Stomach (tissue), 9 donors: ENCODE data around the gene COQ8B. TPM values are rescaled to one million over a fixed set of nuclear protein-coding genes. Genes with fewer than 3 reads are reported as not detected.
A peak's percentile ranks its signal among the peaks of the same experiment; 100 is the strongest.

Source experiments
- DNase-seq, 2 donors: peaks; one replicate each; pipeline versions ENCODE4 v3.0.0 to v3.0.0-alpha.2; 2013 to 2019
- H3K27ac ChIP-seq, 5 donors: fragments of 200-600 bp in 4 of 5; sonication (generic) in 4 of 5; one replicate each; pipeline ENCODE4 v1.5.1; 2013 to 2019; ENCODE audit warnings: mild to moderate bottlenecking in 1 of 5, moderate library complexity in 1 of 5
- H3K27me3 ChIP-seq, 3 donors: fragments of 200-600 bp; sonication (generic); one replicate each; pipeline ENCODE4 v1.5.1; 2017 to 2019; ENCODE audit warnings: mixed run types in 1 of 3
- H3K36me3 ChIP-seq, 4 donors: fragments of 200-600 bp; sonication (generic); 1 replicate in 3 of 4; 2 replicates in 1 of 4; pipeline ENCODE4 v1.5.1; 2016 to 2019
- H3K4me1 ChIP-seq, 4 donors: fragments of 200-600 bp; sonication (generic); one replicate each; pipeline ENCODE4 v1.5.1; 2016 to 2019
- H3K4me3 ChIP-seq, 4 donors: fragments of 200-600 bp; sonication (generic) in 3 of 4; one replicate each; pipeline ENCODE4 v1.5.1; 2016 to 2019; ENCODE audit warnings: mild to moderate bottlenecking in 1 of 4
- H3K9me3 ChIP-seq, 4 donors: fragments of 200-600 bp; sonication (generic); one replicate each; pipeline ENCODE4 v1.5.1; 2016 to 2019
- EP300 ChIP-seq: sonication (generic); formaldehyde crosslinking; IDR thresholded peaks from one replicate; pipeline ENCODE4 v1.6.1; 2017; ENCODE audit warnings: antibody characterized with exemption
- POLR2A ChIP-seq, 4 donors: fragments of 450-650 bp; IDR thresholded peaks; one replicate each; pipeline ENCODE4 v1.6.1; 2016; ENCODE audit warnings: antibody characterized with exemption in 4 of 4, control low read depth in 2 of 4, mild to moderate bottlenecking in 1 of 4, moderate library complexity in 1 of 4
- POLR2AphosphoS5 ChIP-seq, 3 donors: sonication (generic); formaldehyde crosslinking; IDR thresholded peaks; one replicate each; pipeline ENCODE4 v1.6.1; 2016; ENCODE audit warnings: antibody characterized with exemption in 3 of 3
- WGBS, 5 donors: extraction: QIAGEN DNeasy Blood & Tissue Kit in 3 of 5; methylation state at CpG; one replicate each; pipeline versions ENCODE4 v1.1.5 to v1.1.7; 2013 to 2018; 5-methylcytosine and 5-hydroxymethylcytosine counted together
- intact Hi-C: fragments of 100-400 bp; cut with DNase I; formaldehyde crosslinking; loops from one replicate; pipeline ENCODE4 v1.15.1; 2023; ENCODE audit warnings: low total_unique reads
- polyA plus RNA-seq, 3 donors: library from polyadenylated mRNA; stranded (reverse); fragments of 200-250 nt; gene quantifications; one replicate each; pipeline ENCODE4 v1.2.3, GENCODE V29; 2013
- total RNA-seq, 5 donors: library from RNA; depleted of rRNA; stranded (reverse); fragments of >200 nt; gene quantifications; one replicate each; pipeline versions ENCODE4 v1.1.0 to v1.2.3, GENCODE V29; 2014 to 2016
- TF ChIP-seq, protein P1 (sequence below), 7 experiments: fragments of 450-650 bp in 4 of 7; fragments of 200-600 bp in 3 of 7; sonication (generic) in 3 of 7; IDR thresholded peaks; one replicate each; pipeline ENCODE4 v1.5.1; 2016 to 2019; ENCODE audit warnings: antibody characterized with exemption in 7 of 7, control low read depth in 2 of 7, mild to moderate bottlenecking in 1 of 7
- donor health status: healthy with polysubstance abuse.
- donor health status: Bipolar disorder and iron deficiency.
- donor health status: healthy.

The COQ8B gene
- total and polyA plus RNA-seq, 8 donors = 26.9 to 91.5 (median 41.9) TPM

- H3K9me3 ChIP-seq = no peaks in the 10 kb centered on the region
- DNase-seq = no peak
- peaks cover 3 to 27% (median 22%) of the 10 kb centered on the region in 4 donors for H3K36me3 ChIP-seq
- H3K27ac ChIP-seq = peak overlapping the region; percentile 98 to 100 (median 99)
- intact Hi-C loops = no loop called here
- WGBS, 5 donors = 1 to 3% (median 1%) methylated on average over 8 of the region's 8 CpGs
- TF ChIP-seq POLR2A (IDR thresholded peaks at IDR 0.05) (no peak), EP300 (no peak), POLR2AphosphoS5 (IDR thresholded peaks at IDR 0.05) (no peak)
- TF ChIP-seq, protein P1, sequence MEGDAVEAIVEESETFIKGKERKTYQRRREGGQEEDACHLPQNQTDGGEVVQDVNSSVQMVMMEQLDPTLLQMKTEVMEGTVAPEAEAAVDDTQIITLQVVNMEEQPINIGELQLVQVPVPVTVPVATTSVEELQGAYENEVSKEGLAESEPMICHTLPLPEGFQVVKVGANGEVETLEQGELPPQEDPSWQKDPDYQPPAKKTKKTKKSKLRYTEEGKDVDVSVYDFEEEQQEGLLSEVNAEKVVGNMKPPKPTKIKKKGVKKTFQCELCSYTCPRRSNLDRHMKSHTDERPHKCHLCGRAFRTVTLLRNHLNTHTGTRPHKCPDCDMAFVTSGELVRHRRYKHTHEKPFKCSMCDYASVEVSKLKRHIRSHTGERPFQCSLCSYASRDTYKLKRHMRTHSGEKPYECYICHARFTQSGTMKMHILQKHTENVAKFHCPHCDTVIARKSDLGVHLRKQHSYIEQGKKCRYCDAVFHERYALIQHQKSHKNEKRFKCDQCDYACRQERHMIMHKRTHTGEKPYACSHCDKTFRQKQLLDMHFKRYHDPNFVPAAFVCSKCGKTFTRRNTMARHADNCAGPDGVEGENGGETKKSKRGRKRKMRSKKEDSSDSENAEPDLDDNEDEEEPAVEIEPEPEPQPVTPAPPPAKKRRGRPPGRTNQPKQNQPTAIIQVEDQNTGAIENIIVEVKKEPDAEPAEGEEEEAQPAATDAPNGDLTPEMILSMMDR (IDR thresholded peaks at IDR 0.05) = no peak
- no peaks in the 10 kb centered on the region for H3K27me3 ChIP-seq
- H3K4me3 ChIP-seq = peak overlapping the region; percentile 75 to 88 (median 84)
- peaks cover 30 to 70% (median 52%) of the 10 kb centered on the region in 4 donors for H3K4me1 ChIP-seq
These were observed 630 bp downstream of the COQ8B start for GRCh38 chr19:40716031-40716481.

GRCh38 chr19:40714441-40715299 lies 2.0 kb downstream of the COQ8B start:
- intact Hi-C loops = no loop called here
- Histone ChIP-seq H3K36me3 (peaks cover 6 to 41% (median 36%) of the 10 kb centered on the region in 4 donors), H3K9me3 (no peaks in the 10 kb centered on the region), H3K4me3 (peak overlapping the region; percentile 75 to 88 (median 84)), H3K27ac (peak overlapping the region; percentile 98 to 100 (median 99)), H3K4me1 (peaks cover 19 to 56% (median 38%) of the 10 kb centered on the region in 4 donors), H3K27me3 (no peaks in the 10 kb centered on the region)
- TF ChIP-seq POLR2AphosphoS5 (IDR thresholded peaks at IDR 0.05) (peak in 1 of 3 donors; percentile 5), EP300 (no peak), POLR2A (IDR thresholded peaks at IDR 0.05) (no peak)
- TF ChIP-seq, protein P1 (IDR thresholded peaks at IDR 0.05) = no peak
- DNase-seq = peak; percentile 95 to 98
- WGBS, 5 donors = 2 to 5% (median 3%) methylated on average over 25 to 31 of the region's 31 CpGs

DNA sequence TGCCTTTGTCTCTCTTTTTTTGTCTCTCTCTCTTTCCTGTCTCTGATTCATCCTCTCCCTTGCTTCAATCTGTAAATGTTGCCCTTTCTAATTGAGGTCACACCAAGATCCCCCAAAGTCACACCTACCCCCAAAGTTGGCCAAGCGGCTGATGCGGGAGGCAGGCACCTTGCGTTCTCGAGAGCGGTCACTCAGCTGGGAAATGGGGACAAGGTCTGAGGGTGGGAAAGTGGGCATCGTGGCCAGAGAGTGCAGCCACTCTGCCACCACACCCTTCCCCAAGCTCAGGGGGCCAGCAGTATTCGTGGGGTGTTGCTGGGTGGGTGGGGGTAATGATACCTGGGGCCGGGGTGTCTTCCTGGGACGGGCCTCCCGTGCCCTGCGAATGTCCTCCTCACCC lies 2.7 kb downstream of the COQ8B start:
- intact Hi-C loops = no loop called here
- Histone ChIP-seq H3K4me3 (peak overlapping the region; percentile 75 to 88 (median 84)), H3K9me3 (no peaks in the 10 kb centered on the region), H3K27me3 (no peaks in the 10 kb centered on the region), H3K36me3 (peaks cover 13 to 48% (median 43%) of the 10 kb centered on the region in 4 donors), H3K4me1 (peaks cover 16 to 49% (median 33%) of the 10 kb centered on the region in 4 donors), H3K27ac (peak overlapping the region in 4 of 5 donors; percentile 98 to 100 (median 99))
- no peak for DNase-seq
- TF ChIP-seq EP300 = no peak
- no peak for TF ChIP-seq POLR2AphosphoS5 (IDR thresholded peaks at IDR 0.05)
- TF ChIP-seq POLR2A (IDR thresholded peaks at IDR 0.05) = no peak
- TF ChIP-seq, protein P1 (IDR thresholded peaks at IDR 0.05) = no peak
- 66 to 84% (median 82%) methylated on average over 7 to 11 of the region's 11 CpGs for WGBS, 5 donors

DNA sequence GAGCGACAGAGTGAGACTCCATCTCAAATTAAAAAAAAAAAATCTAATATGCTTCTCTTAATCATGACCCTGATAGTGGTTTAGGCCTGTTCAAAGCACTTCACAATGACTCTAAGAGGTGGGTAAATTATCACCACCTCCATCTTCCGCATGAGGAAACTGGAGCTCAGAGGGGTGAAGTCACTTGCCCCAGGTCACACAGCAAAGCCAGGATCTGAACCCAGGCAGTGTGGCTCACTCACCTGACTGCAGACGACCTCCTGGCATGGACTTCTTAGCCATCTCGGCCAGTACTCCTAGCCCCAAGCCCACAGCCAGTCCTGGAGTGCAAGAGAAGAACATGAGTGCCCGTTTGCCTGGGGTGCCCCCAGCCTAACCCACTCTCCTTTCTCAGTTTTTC lies 6.9 kb downstream of the COQ8B start:
- H3K9me3 ChIP-seq = no peaks in the 10 kb centered on the region
- TF ChIP-seq POLR2A (IDR thresholded peaks at IDR 0.05) (no peak), POLR2AphosphoS5 (IDR thresholded peaks at IDR 0.05) (no peak), EP300 (no peak)
- TF ChIP-seq, protein P1 (IDR thresholded peaks at IDR 0.05) = no peak
- H3K4me1 ChIP-seq = peaks cover 9 to 22% (median 17%) of the 10 kb centered on the region in 4 donors
- no peak overlapping the region for H3K4me3 ChIP-seq
- DNase-seq = no peak
- peaks cover 30 to 89% (median 82%) of the 10 kb centered on the region in 4 donors for H3K36me3 ChIP-seq
- intact Hi-C loops = no loop called here
- no peak overlapping the region for H3K27ac ChIP-seq
- no peaks in the 10 kb centered on the region for H3K27me3 ChIP-seq
- WGBS, 5 donors = 90 to 93% (median 92%) methylated on average over 5 of the region's 5 CpGs
